Transverse colon (tissue), 4 donors: ENCODE measurements around the gene ABHD16A. TPM values are rescaled to one million over a fixed set of nuclear protein-coding genes. Genes with fewer than 3 reads are reported as not detected.
A peak's percentile ranks its signal among the peaks of the same experiment; 100 is the strongest.

Experiments used
- DNase-seq: peaks from one replicate; pipeline ENCODE4 v3.0.0-alpha.2; 2019
- H3K27ac ChIP-seq, 4 donors: fragments of 200-600 bp; sonication (generic); 2 replicates each; pipeline ENCODE4 v1.5.1; 2016 to 2018; ENCODE audit warnings: inconsistent platforms in 4 of 4
- H3K27me3 ChIP-seq: fragments of 200-600 bp; sonication (generic); 2 replicates; pipeline ENCODE4 v1.5.1; 2017; ENCODE audit warnings: inconsistent platforms
- H3K36me3 ChIP-seq, 4 donors: fragments of 200-600 bp; sonication (generic); 2 replicates each; pipeline ENCODE4 v1.5.1; 2017 to 2019; ENCODE audit warnings: inconsistent platforms in 4 of 4
- H3K4me1 ChIP-seq, 4 donors: fragments of 200-600 bp; sonication (generic); 2 replicates each; pipeline ENCODE4 v1.5.1; 2017 to 2020; ENCODE audit warnings: inconsistent platforms in 4 of 4
- H3K4me3 ChIP-seq, 4 donors: fragments of 200-600 bp; sonication (generic); 1 replicate in 1 of 4; 2 replicates in 3 of 4; pipeline versions ENCODE4 v1.5.1 to v1.6.1; 2017 to 2019; ENCODE audit warnings: inconsistent platforms in 4 of 4
- H3K9me3 ChIP-seq, 2 donors: fragments of 200-600 bp; sonication (generic); 2 replicates each; pipeline ENCODE4 v1.5.1; 2017 to 2019; ENCODE audit warnings: inconsistent platforms in 2 of 2
- CTCF ChIP-seq, 5 experiments: fragments of 200-600 bp in 3 of 5; fragments of 450-650 bp in 2 of 5; sonication (generic) in 3 of 5; IDR thresholded peaks; 1 replicate in 2 of 5; 2 replicates in 3 of 5; pipeline ENCODE4 v1.5.1; 2016 to 2017; ENCODE audit warnings: antibody characterized with exemption in 5 of 5, inconsistent platforms in 3 of 5, mild to moderate bottlenecking in 2 of 5, moderate library complexity in 1 of 5
- EP300 ChIP-seq: sonication (generic); formaldehyde crosslinking; IDR thresholded peaks from one replicate; pipeline ENCODE4 v1.6.1; 2017; ENCODE audit warnings: antibody characterized with exemption, low read depth
- POLR2A ChIP-seq: fragments of 450-650 bp; IDR thresholded peaks from one replicate; pipeline ENCODE4 v1.6.1; 2016; ENCODE audit warnings: antibody characterized with exemption, mild to moderate bottlenecking, moderate library complexity
- POLR2AphosphoS5 ChIP-seq, 3 donors: sonication (generic); formaldehyde crosslinking; IDR thresholded peaks; one replicate each; pipeline ENCODE4 v1.6.1; 2016; ENCODE audit warnings: antibody characterized with exemption in 3 of 3
- WGBS, 2 donors: methylation state at CpG; one replicate each; pipeline ENCODE4 v1.1.5; 2018; ENCODE audit warnings: low coverage in 1 of 2; 5-methylcytosine and 5-hydroxymethylcytosine counted together
- in situ Hi-C, 4 donors: fragments of 200-750 bp; cut with MboI; loops; one replicate each; pipeline versions ENCODE4 v1.15.0 to v1.15.1; 2017; ENCODE audit warnings: low sequenced_read_pairs in 3 of 4, low pct_ligation_motif_present in 1 of 4, low pct_unique_long_range_greater_than_20kb in 1 of 4
- intact Hi-C: fragments of 100-400 bp; cut with DNase I; formaldehyde crosslinking; loops from one replicate; pipeline ENCODE4 v1.15.1; 2023; ENCODE audit warnings: low total_unique reads
- total RNA-seq, 4 donors: library from RNA; depleted of rRNA; stranded (reverse); fragments of >200 nt; gene quantifications; one replicate each; pipeline ENCODE4 v1.1.0, GENCODE V29; 2016

The ABHD16A gene
- total RNA-seq, 4 donors from 2014 or later: 45.4 to 72.8 (median 67.4) TPM

- TF ChIP-seq POLR2AphosphoS5 (IDR thresholded peaks at IDR 0.05) (peak in 1 of 3 donors; percentile 18), POLR2A (no peak), CTCF (IDR thresholded peaks at IDR 0.05) (no peak), EP300 (no peak)
- peaks cover 14 to 36% (median 25%) of the 10 kb centered on the region in 4 donors for H3K4me1 ChIP-seq
- H3K4me3 ChIP-seq: no peak overlapping the region
- no peaks in the 10 kb centered on the region for H3K9me3 ChIP-seq
- H3K36me3 ChIP-seq: no peaks in the 10 kb centered on the region
- no peak for DNase-seq
- in situ Hi-C loops (no loop called here), intact Hi-C loops (no loop called here)
- no peak overlapping the region for H3K27ac ChIP-seq
- H3K27me3 ChIP-seq: no peaks in the 10 kb centered on the region
- 89% methylated on average over 24 of the region's 25 CpGs; no CpG with 5 or more reads in 1 of the 2 donors for WGBS, 2 donors
Measured at GRCh38 chr6:31723980-31724691, 21.0 kb upstream of the ABHD16A start.

GRCh38 chr6:31723245-31723979 lies 20.3 kb upstream of the ABHD16A start, which contains the start of gene MPIG6B:
Gene MPIG6B, plus strand, starts transcription at chr6:31723373. Its CDS starts 11 bp downstream, at chr6:31723384.
- Histone ChIP-seq H3K4me1 (peaks cover 11 to 35% (median 25%) of the 10 kb centered on the region in 4 donors), H3K27ac (no peak within 1 kb of the TSS), H3K9me3 (no peaks in the 10 kb centered on the region), H3K36me3 (no peaks in the 10 kb centered on the region), H3K4me3 (no peak within 1 kb of the TSS), H3K27me3 (no peaks in the 10 kb centered on the region)
- in situ Hi-C loops: no loop called here
- DNase-seq: no peak
- intact Hi-C loops: no loop called here
- 77% methylated on average over 46 of the region's 46 CpGs; no CpG with 5 or more reads in 1 of the 2 donors for WGBS, 2 donors
- TF ChIP-seq POLR2AphosphoS5 (IDR thresholded peaks at IDR 0.05) (no peak), POLR2A (no peak), EP300 (no peak), CTCF (IDR thresholded peaks at IDR 0.05) (no peak)

- Histone ChIP-seq H3K4me3 (no peak overlapping the region), H3K27ac (no peak overlapping the region), H3K4me1 (peaks cover 2 to 31% (median 24%) of the 10 kb centered on the region in 4 donors), H3K36me3 (no peaks in the 10 kb centered on the region), H3K27me3 (no peaks in the 10 kb centered on the region), H3K9me3 (no peaks in the 10 kb centered on the region)
- 60 to 66% methylated on average over 1 to 3 of the region's 3 CpGs for WGBS, 2 donors
- no peak for TF ChIP-seq POLR2A
- TF ChIP-seq EP300: no peak
- TF ChIP-seq POLR2AphosphoS5 (IDR thresholded peaks at IDR 0.05): no peak
- no peak for TF ChIP-seq CTCF (IDR thresholded peaks at IDR 0.05)
- DNase-seq: no peak
- intact Hi-C loops (no loop called here), in situ Hi-C loops (no loop called here)
Measured at GRCh38 chr6:31722173-31722572, 19.0 kb upstream of the ABHD16A start.

GRCh38 chr6:31721351-31722020 lies 18.4 kb upstream of the ABHD16A start, which contains the start of gene LY6G6C:
Gene LY6G6C, minus strand, starts transcription at chr6:31721746. Its CDS starts 67 bp downstream, at chr6:31721679.
- peaks cover 0 to 24% (median 19%) of the 10 kb centered on the region in 4 donors for H3K4me1 ChIP-seq
- DNase-seq: no peak
- H3K4me3 ChIP-seq: no peak within 1 kb of the TSS
- no peaks in the 10 kb centered on the region for H3K9me3 ChIP-seq
- no peaks in the 10 kb centered on the region for H3K36me3 ChIP-seq
- H3K27me3 ChIP-seq: no peaks in the 10 kb centered on the region
- TF ChIP-seq POLR2A (no peak), EP300 (no peak), POLR2AphosphoS5 (IDR thresholded peaks at IDR 0.05) (no peak)
- 78 to 82% methylated on average over 2 to 4 of the region's 4 CpGs for WGBS, 2 donors
- in situ Hi-C loops: no loop called here
- H3K27ac ChIP-seq: no peak within 1 kb of the TSS
- intact Hi-C loops: no loop called here
